ENCODE data around the gene KCNMA1. TPM values are rescaled to one million over a fixed set of nuclear protein-coding genes. Genes with fewer than 3 reads are reported as not detected.
"Not testable (repeated sequence)": the region's sequence is repeated elsewhere in the genome, so short reads cannot be mapped to it uniquely, and the experiment has no call there.

The KCNMA1 gene
- total RNA-seq, 1 donor from 2014 or later: 0.59 TPM

DNA sequence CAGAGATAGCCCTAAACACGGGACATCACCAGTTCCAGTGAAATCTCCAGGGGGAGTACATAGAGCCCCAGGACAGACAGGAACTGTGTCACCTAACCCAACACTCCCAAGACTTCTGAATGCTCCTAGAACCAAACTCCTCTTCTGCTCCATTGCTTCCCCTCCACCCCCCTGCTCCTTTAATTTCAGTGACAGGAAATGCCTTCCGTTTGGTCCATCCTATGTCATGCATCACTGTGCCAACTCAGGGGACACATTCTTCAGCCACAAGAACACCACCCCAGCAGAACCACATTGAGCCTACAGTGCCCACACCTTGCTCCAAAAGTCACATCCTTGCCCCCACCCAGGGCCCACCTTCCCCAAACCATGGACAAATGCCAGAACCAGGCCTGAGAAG lies 100.5 kb downstream of the KCNMA1 start:
- no peak for DNase-seq (ENCODE audit: low read depth, low spot score)

DNA sequence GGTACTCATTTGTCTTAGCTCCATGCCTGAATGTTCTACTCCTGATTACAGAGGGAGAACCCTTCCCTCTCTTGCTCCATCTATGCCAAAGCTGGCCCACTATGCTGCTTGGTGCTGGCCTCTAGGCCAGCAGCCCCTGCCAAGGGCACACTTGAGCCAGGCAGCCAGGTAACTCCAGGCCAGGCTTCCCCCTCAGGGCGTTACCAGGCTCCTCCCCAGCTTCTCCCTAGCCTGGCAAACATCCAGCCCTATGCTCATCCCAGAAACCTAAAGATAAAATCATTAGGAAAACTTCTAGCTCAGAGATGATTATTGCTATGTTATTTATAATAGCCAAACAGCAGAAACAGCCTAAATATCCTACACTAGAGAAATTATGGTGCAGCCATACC lies 103.7 kb downstream of the KCNMA1 start:
- DNase-seq (ENCODE audit: low read depth, low spot score): no peak

DNA sequence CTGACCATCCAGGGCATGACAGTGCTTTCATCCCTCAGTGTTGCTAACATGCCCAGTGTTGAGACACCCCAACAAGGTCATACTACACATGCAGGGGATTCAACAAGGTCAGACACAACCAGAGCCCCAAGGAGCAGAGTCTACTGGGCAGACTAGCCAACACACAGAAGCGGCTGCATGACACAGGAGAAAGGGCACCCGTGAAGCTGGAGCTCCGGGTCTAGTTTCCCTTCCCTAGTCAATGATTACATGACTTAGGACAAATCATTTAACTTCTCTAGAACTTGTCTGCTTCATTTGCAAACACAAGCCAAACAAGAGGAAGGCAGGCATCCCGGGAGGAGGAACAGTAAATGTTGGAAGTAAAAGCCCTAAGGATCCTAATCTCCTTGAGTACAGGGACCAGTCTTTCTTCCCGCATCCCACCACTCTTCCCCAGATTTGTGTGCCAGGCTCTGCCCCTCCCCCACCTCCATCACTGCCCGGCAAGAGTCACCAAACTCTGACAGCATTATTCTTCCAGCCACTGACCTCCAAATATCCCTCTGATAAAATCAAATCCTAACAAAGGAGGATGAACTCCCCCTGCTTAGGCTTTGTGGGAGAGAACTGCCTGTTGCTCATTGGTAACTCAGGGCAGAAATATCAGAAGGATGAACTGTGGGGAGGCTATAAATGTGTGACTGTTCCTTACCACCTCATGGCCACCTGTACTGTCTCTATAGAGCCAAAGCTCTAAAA lies 104.3 kb downstream of the KCNMA1 start:
- DNase-seq (ENCODE audit: low read depth, low spot score): no peak

DNA sequence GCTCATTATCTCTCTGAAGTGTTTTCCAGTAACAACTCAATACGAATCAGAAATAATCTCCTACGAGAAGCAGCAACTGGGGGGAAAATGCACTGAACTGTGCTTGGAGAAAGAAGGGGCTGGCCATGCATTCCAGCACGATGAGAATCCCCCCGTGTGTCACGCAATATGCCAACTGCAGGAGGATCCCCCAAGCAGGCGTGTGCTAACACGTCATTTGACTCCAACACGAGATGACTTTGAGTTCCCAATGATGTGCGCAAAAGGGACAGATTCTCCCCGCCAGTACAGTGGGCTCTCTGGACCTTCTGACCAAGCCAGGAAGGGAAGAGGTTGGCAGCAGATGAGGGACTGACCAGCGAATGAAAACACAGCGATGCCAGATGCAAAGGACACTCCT lies 105.5 kb downstream of the KCNMA1 start:
- DNase-seq (ENCODE audit: low read depth, low spot score): no peak

DNA sequence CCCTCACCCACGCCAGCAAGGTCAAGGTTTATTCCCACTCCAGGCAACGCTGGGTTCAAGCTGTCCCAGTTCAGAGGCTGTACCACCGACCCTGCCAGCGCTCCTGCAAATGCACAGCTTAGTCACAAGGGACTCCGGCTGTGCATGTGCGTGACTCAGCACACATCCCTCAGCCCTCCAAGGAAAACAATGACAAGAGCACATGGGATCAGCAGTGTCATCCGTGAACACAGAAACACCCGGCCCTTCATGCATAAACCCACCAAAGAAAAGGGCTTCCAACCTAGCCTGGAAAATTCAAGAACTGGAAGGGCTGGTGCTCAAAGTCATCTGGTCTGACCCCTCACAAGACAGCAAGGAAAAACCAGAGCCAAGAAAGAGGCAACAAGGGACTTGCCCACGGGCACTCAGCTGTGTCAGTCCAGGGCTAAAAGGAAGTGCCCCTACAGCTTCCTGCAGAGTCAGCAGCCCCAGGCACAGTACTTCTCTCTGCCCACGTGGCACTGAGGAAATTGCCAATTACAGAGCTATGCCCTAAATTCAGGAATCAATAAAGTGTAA lies 106.1 kb downstream of the KCNMA1 start:
- peak; percentile 37 for DNase-seq (ENCODE audit: low read depth, low spot score)

DNA sequence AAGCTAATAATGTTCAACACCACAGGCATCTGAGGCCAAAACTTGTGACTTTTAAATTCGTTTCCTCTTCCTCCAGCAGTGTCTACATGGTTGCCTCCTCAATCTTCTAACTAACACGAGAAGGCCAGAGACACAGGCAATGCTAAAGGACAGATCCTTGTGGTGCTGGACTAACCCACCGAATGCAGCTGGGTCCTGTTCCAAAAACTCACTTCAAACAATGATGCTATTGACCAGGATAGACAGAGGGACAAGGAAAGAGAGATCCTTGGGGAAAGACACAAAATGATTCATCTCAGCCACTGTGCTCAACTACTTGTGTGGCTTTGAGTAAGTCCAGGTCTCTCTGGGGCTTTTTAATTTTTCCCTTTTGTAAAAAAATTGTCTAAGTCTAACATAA lies 107.6 kb downstream of the KCNMA1 start:
- no peak for DNase-seq (ENCODE audit: low read depth, low spot score)

DNA sequence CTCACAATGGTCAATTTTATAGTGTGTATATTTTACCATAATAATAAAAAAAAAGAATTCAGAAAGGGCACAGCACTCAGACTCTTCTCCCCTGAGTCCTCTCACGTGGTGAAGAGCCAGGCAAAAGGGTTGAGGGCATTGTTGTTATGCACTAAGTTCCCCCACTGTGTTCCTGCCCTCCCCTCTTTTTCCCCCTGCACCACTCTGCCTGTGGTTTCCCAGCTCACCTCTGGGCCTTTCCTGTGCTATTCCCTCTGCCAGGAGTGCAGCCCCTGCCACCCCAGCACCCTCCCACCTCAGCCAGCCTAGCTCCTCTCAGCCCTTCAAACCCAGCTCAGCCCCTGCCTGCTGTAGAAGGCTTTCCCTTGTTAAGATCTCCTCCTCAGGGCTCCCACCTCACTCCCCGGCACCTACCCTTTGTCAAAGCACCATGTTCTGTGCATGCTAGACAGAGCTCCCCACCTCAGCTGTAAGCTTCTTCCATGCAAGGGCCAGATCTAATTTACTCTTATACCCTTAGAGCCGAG lies 108.5 kb downstream of the KCNMA1 start:
- DNase-seq (ENCODE audit: low read depth, low spot score): no peak

DNA sequence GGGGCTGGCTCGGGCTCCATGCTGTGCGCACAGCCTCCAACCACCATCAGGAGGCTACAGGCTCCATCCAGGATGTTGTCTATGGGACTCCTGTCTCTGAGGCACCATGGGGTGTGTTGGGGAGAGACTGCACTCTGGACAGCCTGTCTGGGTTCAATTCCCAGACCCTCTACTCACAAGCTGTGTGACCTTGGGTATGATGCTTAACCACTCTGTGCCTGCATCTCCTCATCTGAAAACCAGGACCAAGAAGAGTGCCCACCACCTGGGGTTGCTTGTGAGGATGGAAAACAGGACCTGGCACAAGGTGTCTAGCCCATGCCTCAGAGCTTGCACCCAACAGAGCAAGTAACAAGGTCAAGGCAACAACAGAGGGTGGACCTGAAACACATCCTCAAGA lies 109.8 kb downstream of the KCNMA1 start:
- DNase-seq (ENCODE audit: low read depth, low spot score): no peak

DNA sequence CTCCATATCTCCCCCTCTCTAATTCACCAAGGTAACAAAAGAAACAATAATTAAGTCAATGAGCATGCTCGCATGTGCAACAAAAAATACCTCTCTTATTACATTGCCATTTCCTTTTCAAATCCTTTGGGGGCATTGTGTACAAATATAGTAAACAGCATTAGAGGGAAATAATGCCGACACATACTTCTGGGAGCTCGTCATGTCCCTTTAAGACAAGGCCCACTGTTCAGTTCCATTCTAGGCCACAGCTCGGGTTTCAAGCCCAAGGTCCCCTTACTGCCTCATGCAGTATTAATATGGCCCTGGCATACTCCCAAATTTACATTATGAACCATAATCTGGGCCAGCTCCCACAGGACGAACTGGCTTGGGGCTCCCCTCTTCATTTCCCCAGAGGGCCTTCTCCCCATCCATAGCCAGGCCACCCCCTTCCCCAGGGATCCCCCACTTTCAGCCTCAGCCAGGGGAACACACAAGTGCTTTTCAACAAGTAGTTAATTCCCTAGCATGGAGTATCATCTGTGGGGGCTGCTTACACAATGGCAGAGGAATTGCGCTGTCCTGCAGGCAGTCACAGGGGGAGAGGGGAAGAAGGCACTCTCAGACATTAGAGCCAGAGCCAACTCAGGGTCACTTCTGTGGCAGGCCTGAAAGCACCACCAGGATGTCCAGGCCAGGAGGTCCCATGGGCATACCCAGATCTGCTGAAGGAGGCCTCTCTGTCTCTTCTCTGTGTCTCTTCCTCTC lies 110.6 kb downstream of the KCNMA1 start:
- DNase-seq (ENCODE audit: low read depth, low spot score): no peak

DNA sequence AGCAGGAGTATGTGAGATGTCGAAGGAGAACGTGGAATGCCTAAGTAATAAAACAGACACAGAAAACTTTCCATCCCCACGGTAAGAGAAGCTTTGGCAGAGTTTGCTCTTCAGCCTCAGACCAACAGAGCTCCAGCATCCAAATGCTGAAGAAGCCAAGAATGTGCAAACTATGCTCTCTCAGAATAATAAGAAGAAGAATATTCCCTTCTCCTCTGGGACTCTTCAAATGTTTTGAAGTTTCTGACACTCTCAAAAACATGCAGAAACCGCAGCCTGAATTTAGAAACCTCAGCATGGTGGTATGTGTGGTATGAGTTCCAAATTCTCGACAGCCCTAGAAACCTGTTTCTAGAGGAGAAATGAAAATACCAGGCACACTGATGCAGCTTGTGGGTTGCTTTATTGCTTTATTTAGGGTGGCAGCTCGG lies 113.3 kb downstream of the KCNMA1 start:
- no peak for DNase-seq (ENCODE audit: low read depth, low spot score)

DNA sequence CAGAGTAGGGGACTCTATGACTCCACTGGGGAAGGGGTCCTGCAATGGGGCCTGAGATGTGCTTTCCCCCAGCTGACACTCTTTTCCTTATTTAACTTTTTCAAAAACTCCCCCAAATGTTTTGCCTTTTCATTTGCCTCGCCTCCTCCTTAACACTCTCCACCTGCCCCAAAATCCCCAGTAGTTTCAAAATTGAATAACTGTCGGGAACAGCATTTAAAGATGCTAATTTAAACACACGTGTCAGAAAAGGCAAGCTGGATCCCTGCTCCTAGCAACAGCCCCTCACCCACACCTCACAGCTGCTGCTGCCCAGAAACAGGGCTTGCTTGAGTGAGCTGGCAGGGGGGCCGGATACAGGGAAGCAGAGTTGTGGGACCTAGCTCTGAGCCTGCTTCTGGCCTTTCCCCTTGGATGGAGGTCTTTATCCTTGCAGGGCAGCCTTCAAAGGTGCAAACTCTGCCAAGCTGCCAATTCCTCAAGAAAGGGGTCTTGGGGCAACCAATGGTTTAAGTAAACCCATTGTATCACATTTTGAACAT lies 115.3 kb downstream of the KCNMA1 start:
- DNase-seq (ENCODE audit: low read depth, low spot score): no peak

DNA sequence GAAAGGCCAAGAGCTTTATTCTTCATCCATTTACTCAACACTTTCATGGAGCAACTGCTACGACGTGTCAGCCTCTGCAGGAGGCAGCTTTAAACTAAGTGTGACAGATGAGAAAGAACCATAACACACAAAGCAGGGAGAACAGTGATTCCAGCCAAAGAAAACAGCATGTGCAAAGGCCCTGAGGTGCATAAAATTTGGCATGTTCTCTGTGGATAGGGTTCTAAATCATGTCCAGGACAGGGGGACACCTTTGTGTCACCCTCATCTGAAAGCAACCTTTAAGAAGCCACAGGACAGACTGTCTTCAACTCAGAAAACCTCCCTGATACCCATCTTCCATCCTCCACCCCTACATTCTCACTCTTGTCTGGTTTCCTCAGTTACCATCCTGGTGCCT lies 116.6 kb downstream of the KCNMA1 start:
- no peak for DNase-seq (ENCODE audit: low read depth, low spot score)

DNA sequence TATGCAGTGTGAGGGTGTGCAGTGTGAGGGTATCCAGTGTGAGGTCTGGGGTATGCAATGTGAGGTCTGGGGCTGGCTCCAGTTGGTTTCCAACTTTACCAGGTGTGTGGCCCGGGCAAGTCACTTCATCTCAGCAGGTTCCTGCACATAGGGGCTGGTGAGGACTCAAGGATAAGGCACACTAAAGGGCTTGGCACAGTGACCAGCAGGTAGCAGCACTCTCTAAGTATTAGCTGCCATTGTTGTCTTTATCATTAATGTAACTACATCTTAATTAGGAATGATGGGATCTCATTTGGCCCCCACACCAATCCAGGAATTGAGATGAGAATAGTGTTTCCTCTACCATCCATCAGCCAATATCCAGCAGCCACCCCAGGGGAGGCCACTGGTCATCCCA lies 117.3 kb downstream of the KCNMA1 start:
- DNase-seq (ENCODE audit: low read depth, low spot score): no peak

DNA sequence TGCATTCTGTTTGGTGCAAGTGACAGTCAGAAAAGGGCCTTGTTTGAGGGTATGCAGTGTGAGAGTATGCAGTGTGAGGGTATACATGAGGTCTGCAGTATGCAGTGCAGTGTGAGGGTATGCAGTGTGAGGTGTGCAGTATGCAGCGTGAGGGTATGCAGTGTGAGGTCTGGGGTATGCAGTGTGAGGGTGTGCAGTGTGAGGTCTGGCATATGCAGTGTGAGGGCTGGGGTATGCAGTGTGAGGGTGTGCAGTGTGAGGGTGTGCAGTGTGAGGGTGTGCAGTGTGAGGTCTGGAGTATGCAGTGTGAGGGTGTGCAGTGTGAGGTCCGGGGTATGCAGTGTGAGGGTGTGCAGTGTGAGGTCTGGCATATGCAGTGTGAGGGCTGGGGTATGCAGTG lies 117.8 kb downstream of the KCNMA1 start:
- not testable (repeated sequence) for DNase-seq (ENCODE audit: low read depth, low spot score)

DNA sequence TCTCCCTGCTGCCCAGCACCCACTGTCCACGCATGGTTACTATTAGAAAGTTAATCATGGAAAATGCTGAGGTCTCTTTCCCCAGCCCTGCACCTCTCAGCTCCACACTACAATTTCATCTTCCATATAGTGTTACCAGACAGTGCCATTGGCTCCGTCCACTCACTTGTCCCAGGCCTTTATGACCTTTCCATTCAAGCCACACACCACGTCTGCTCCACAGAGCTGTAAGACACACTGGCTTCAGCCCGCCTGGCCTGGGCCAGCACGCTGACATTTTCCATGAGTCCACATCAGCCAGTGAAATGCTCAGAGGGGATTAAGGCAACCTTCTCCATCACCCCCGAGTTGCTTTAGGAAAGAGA lies 118.7 kb downstream of the KCNMA1 start:
- DNase-seq (ENCODE audit: low read depth, low spot score): no peak

DNA sequence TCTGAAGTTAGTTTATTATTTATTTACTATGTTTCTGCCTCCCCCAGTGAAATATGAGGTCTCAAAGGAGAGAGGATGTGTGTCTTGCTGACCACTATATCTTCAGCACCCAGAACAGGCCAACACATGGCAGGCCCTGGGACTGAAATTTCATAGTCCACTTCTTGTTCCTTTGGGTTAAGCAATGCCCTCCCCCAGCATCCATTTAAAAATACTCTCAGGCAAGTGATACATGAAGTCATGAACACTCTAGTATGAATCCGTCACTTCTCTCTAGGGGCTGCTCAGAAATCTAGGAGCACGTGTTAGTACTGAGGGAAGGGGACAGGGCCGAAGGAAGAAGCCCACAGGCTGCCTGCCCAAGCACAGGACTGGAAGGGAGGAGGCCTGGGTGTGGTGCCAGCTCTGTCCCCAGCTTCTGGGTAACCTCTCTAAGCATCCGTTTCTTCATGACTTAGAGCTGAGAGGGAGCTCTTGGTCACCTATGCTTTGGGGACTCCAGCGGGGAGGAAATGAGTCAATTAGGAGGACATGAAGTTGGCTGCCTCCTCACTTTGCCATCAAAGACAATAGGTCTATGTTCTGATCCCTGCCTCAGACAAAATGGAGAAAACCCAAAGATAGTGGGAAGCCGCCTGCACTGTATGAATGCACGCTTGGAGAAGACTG lies 119.2 kb downstream of the KCNMA1 start:
- DNase-seq (ENCODE audit: low read depth, low spot score): no peak

DNA sequence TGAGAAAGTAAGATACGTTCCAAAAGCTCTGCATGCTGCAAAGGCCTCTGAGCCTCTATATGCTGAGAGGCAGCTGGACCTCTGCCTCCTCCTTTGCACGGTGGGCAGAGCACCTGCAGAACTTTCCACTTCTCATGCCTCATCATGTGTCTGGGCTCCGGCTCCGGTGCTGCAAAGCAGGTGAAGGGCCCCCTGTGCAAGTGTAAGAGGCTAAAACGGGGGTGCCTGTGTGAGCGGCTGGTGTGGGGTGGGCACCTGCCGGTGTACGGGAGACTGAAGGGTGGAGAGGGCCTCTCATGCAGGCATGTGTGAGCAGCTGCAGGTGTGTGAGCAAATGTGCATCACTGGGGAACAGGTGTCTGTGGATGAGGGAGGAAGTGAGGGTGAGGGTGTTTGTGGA lies 121.0 kb downstream of the KCNMA1 start:
- DNase-seq (ENCODE audit: low read depth, low spot score): no peak

DNA sequence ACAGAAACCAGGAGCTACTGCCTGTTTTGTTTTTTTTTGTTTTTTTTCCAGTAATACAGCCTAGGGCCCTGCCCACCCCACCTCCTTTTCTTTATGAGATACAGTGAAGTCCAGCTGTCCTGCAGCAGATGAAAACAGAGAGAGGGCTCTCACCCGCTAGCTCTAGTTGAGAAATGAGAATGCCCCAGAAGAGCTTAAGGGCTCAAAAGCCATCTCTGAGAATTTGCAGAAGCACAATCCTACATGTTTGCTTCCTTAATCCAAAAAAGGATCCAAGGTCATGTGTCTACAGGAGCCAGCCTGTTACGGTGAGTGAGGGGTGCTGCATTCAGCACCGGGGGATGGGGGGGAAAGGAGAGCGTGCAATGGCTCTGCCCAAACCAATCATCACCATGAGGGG lies 122.7 kb downstream of the KCNMA1 start:
- DNase-seq (ENCODE audit: low read depth, low spot score): no peak

DNA sequence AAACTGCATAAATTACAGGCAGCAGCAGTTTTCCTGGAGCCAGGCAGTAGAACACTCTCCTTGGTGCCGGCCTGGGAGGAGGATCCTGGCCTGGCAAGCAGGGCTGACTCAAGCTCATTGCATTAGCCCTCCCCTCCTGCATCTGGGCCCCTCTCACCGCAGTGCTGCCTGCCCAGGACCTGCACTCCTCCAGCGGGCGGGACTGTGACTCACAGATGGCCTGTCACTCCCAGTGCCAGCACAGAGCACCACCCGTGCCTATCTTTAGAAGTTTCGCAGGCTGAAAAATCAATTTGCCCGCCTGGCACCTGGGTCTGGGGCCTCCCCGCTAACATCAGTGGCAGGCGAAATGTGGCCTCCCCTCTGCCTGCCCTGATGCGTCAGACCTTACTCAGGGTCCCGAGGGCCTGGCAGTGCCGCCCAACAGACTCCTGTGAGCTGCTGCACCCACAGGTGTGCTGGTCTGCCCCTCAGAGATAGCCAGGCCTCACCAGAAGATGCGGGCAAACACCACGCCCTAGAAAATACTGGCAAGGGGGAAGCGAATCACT lies 123.8 kb downstream of the KCNMA1 start:
- no peak for DNase-seq (ENCODE audit: low read depth, low spot score)

DNA sequence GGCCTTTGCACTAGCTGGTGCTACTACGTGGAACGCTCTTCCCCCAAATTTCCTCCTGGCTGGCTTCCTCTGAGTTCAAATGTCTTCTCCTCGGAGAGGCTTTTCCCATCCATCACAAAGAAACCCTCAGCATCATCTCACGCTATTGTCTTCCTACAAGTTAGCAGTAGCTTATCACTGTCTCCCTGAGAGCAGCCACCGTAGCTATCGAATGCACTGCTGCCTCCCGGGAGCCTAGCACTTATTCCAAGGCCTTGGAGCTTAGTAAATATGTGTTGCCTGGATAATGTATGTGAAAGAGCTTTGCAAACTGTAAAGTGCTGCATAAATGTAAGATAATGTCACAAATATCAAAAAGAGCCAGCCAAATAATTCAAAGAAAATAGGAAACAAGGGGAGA lies 124.4 kb downstream of the KCNMA1 start:
- no peak for DNase-seq (ENCODE audit: low read depth, low spot score)

DNA sequence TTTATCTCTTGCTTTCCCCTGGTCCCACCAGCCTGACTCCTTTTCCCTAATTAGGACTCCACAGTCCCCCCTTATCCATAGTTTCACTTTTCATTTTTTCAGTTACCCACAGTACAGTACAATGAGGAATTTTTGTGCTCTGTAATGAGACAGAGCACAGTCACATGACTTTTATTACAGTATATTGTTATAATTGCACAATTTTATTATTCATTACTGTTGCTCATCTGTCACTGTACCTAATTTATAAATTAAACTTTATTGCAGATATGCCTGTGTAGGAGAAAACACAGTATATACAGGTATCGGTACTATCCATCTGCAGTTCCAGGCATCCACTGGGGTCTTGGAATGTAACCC lies 125.4 kb downstream of the KCNMA1 start:
- no peak for DNase-seq (ENCODE audit: low read depth, low spot score)
